ENCODE measurements around the gene DDX50. TPM values are rescaled to one million over a fixed set of nuclear protein-coding genes. Genes with fewer than 3 reads are reported as not detected.

The DDX50 gene
- total RNA-seq, 2 donors from 2014 or later: 30.6 to 33.9 TPM

DNA sequence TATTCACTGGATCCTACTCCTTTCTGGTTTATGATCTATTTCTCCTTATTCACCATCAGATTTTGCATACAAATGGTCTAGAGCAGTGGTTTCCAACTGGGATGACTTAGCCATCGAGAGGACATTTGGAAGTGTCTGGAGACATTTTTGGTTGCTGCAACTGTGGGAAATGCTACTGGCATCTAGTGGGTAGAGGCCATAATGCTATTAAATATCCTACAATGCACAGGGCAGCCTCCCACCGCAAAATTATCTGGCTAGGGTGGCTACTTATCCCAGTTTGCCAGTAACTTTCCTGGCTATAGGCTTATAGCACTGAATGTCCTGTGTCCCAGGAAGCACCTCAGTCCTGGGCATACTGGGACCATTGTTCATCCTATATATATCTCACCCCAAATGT is 21.5 kb upstream of the DDX50 start:
- no peaks in the 10 kb centered on the region for H3K27me3 ChIP-seq (replicated peaks; ENCODE audit: insufficient read depth)
- H3K9me3 ChIP-seq: no peaks in the 10 kb centered on the region
- H3K4me1 ChIP-seq (ENCODE audit: control insufficient read depth in 1 of 2, low read depth in 2 of 2): no peaks in the 10 kb centered on the region
- no peak for ATAC-seq (ENCODE audit: insufficient number of reproducible peaks, low FRiP score, low read depth)
- no peaks in the 10 kb centered on the region for H3K36me3 ChIP-seq
- TF ChIP-seq, protein P1, sequence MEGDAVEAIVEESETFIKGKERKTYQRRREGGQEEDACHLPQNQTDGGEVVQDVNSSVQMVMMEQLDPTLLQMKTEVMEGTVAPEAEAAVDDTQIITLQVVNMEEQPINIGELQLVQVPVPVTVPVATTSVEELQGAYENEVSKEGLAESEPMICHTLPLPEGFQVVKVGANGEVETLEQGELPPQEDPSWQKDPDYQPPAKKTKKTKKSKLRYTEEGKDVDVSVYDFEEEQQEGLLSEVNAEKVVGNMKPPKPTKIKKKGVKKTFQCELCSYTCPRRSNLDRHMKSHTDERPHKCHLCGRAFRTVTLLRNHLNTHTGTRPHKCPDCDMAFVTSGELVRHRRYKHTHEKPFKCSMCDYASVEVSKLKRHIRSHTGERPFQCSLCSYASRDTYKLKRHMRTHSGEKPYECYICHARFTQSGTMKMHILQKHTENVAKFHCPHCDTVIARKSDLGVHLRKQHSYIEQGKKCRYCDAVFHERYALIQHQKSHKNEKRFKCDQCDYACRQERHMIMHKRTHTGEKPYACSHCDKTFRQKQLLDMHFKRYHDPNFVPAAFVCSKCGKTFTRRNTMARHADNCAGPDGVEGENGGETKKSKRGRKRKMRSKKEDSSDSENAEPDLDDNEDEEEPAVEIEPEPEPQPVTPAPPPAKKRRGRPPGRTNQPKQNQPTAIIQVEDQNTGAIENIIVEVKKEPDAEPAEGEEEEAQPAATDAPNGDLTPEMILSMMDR (IDR thresholded peaks at IDR 0.05): no peak
- no peak for DNase-seq (ENCODE audit: low spot score)
- no peak overlapping the region for H3K4me3 ChIP-seq
- H3K27ac ChIP-seq: no peak overlapping the region

DNA sequence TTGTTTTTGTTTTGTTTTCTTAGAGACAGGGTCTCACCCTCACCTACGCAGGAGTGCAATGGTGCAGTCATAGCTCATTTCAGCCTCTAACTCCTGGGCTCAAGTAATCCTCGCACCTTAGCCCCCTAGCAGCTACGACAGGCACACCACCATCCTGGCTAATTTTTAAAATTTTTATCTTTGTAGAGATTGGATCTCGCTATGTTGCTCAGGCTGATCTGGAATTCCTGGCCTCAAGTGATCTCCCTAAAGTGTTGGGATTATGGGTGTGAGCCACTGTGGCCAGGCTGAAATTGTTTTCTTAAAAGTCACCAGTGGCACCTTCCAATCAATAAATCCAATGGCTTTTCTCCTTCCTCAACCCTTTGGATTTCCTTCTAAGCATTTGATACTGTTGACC is 20.9 kb upstream of the DDX50 start:
- ATAC-seq (ENCODE audit: insufficient number of reproducible peaks, low FRiP score, low read depth) (no peak), DNase-seq (ENCODE audit: low spot score) (no peak)
- Histone ChIP-seq H3K4me3 (no peak overlapping the region), H3K27ac (no peak overlapping the region), H3K4me1 (ENCODE audit: control insufficient read depth in 1 of 2, low read depth in 2 of 2) (no peaks in the 10 kb centered on the region), H3K27me3 (replicated peaks; ENCODE audit: insufficient read depth) (no peaks in the 10 kb centered on the region), H3K36me3 (no peaks in the 10 kb centered on the region), H3K9me3 (no peaks in the 10 kb centered on the region)
- TF ChIP-seq, protein P1 (IDR thresholded peaks at IDR 0.05): no peak

DNA sequence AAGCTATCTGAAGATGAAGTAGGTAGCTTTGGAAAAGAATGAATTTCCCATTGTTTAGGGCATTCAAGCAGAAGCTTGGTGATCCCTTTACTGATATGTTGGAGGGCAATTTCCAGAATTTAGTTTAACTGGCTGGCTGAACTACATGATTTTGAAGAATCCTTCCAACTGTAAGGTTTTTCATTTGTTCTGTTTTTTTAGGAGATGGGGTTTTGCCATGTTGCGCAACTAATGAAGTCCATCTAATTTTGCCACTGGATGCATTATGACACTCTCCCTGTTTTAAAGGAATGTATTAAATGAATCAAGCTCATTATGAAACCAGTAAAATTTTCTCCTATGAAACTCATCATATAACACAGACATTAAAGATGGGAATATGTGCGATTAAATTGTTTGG is 6.1 kb upstream of the DDX50 start:
- Histone ChIP-seq H3K4me1 (ENCODE audit: control insufficient read depth in 1 of 2, low read depth in 2 of 2) (peaks cover 0 to 2% of the 10 kb centered on the region in 2 donors), H3K9me3 (no peaks in the 10 kb centered on the region), H3K36me3 (no peaks in the 10 kb centered on the region), H3K27me3 (replicated peaks; ENCODE audit: insufficient read depth) (no peaks in the 10 kb centered on the region), H3K27ac (no peak overlapping the region), H3K4me3 (no peak overlapping the region)
- TF ChIP-seq, protein P1 (IDR thresholded peaks at IDR 0.05): no peak
- DNase-seq (ENCODE audit: low spot score) (no peak), ATAC-seq (ENCODE audit: insufficient number of reproducible peaks, low FRiP score, low read depth) (no peak)

DNA sequence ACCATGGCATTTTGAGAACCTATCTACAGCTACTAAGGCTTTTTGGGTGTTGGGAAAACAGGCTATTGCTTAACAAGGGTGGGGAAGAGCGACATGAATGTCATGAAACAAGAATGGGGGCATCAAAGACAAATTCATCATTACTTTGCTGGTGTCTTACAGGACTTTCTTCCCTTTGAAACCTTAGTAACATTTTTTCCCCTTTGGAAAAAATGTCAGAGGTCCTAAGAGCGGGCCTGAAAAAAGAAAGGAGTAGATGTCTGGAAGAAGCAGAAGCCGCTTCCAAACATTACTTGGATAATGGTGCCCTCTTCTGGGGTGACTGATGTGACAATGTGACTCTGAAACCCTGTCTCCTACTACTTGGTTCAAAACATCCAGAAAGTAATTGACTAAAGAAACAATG is 3.8 kb upstream of the DDX50 start:
- no peaks in the 10 kb centered on the region for H3K27me3 ChIP-seq (replicated peaks; ENCODE audit: insufficient read depth)
- H3K4me3 ChIP-seq: no peak overlapping the region
- peaks cover 4 to 13% of the 10 kb centered on the region in 2 donors for H3K4me1 ChIP-seq (ENCODE audit: control insufficient read depth in 1 of 2, low read depth in 2 of 2)
- ATAC-seq (ENCODE audit: insufficient number of reproducible peaks, low FRiP score, low read depth) (no peak), DNase-seq (ENCODE audit: low spot score) (no peak)
- no peaks in the 10 kb centered on the region for H3K36me3 ChIP-seq
- TF ChIP-seq, protein P1 (IDR thresholded peaks at IDR 0.05): peak; percentile 30
- H3K27ac ChIP-seq: no peak overlapping the region
- H3K9me3 ChIP-seq: no peaks in the 10 kb centered on the region

DNA sequence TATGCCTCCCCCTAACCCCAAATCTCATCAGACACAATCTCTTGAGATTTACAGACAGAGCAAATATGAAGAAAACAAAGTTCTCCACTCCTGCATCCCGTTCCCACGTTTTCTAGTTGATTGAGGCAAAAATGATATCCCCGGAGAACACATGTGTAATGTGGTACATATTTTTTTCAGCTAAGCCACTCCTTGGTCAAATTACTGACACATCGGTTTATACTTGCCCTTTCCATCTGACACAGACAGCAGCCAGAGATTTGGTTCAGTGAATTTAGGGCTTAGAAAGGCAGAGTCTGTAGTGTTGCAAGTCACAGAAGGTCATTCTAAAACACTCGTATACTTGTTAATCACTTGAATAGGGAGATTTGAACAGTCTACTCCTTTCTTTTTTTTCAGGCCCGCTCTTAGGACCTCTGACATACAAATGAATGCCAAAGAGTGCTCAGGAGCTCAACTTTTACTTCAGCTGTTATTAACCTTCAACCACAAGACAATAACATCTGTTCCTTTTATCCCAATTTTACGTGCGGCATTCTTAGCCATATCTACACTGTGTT is 1.8 kb upstream of the DDX50 start:
- H3K4me3 ChIP-seq: no peak overlapping the region
- DNase-seq (ENCODE audit: low spot score): no peak
- peaks cover 5 to 23% of the 10 kb centered on the region in 2 donors for H3K4me1 ChIP-seq (ENCODE audit: control insufficient read depth in 1 of 2, low read depth in 2 of 2)
- no peak overlapping the region for H3K27ac ChIP-seq
- no peak for ATAC-seq (ENCODE audit: insufficient number of reproducible peaks, low FRiP score, low read depth)
- TF ChIP-seq, protein P1 (IDR thresholded peaks at IDR 0.05): no peak
- no peaks in the 10 kb centered on the region for H3K36me3 ChIP-seq
- H3K9me3 ChIP-seq: no peaks in the 10 kb centered on the region
- no peaks in the 10 kb centered on the region for H3K27me3 ChIP-seq (replicated peaks; ENCODE audit: insufficient read depth)
